Left lung (tissue), 10 donors: ENCODE results near the gene RASSF4. TPM values are rescaled to one million over a fixed set of nuclear protein-coding genes. Genes with fewer than 3 reads are reported as not detected.

ENCODE experiments used
- ATAC-seq: fragments of 200-7000 bp; cut with Tn5 transposase; one replicate; pipeline ENCODE4 v1.9.1; 2020; ENCODE audit warnings: moderate library complexity
- DNase-seq, 4 donors: peaks; one replicate each; pipeline ENCODE4 v3.0.0-alpha.2; 2013 to 2020
- H3K27ac ChIP-seq, 2 donors: fragments of 200-600 bp; sonication (generic) in 1 of 2; one replicate each; pipeline versions ENCODE4 v1.5.0 to v1.8.0; 2020 to 2021
- H3K27me3 ChIP-seq, 2 donors: fragments of 200-600 bp; sonication (generic) in 1 of 2; one replicate each; pipeline versions ENCODE4 v1.5.0 to v1.8.0; 2020 to 2021
- H3K36me3 ChIP-seq, 2 donors: fragments of 200-600 bp; sonication (generic) in 1 of 2; one replicate each; pipeline versions ENCODE4 v1.5.0 to v1.8.0; 2020 to 2021
- H3K4me1 ChIP-seq, 2 donors: fragments of 200-600 bp; one replicate each; pipeline ENCODE4 v1.8.0; 2021
- H3K4me3 ChIP-seq, 2 donors: fragments of 200-600 bp; sonication (generic) in 1 of 2; one replicate each; pipeline versions ENCODE4 v1.5.0 to v1.8.0; 2020 to 2021; ENCODE audit warnings: mild to moderate bottlenecking in 1 of 2
- H3K9me3 ChIP-seq, 2 donors: fragments of 200-600 bp; sonication (generic) in 1 of 2; one replicate each; pipeline versions ENCODE4 v1.5.0 to v1.8.0; 2020 to 2021
- CTCF ChIP-seq, 2 donors: fragments of 200-600 bp; sonication (generic) in 1 of 2; IDR thresholded peaks; one replicate each; pipeline versions ENCODE4 v1.5.0 to v1.8.0; 2021; ENCODE audit warnings: antibody characterized with exemption in 2 of 2
- intact Hi-C, 2 donors: fragments of 100-400 bp; cut with DNase I; formaldehyde crosslinking; loops; one replicate each; pipeline versions ENCODE4 v1.11.2 to v1.14.2; 2022
- polyA plus RNA-seq, 6 donors: library from polyadenylated mRNA; unstranded; fragments of 120-200 nt; gene quantifications; one replicate each; pipeline ENCODE4 v1.2.1, GENCODE V29; 2013; ENCODE audit not compliant: insufficient read length in 6 of 6
- total RNA-seq, 2 donors: library from RNA; stranded (reverse); fragmentation: NEBNext Ultra II Directional; extraction: Animal tissue kit (Norgen Biotek cat#: 25700); gene quantifications; one replicate each; pipeline ENCODE4 v1.2.1, GENCODE V29; 2021
- donor health status: DM: no; HTN: yes; CAD: no.
- donor health status: DM: no; HTN: no; CAD: no.

Gene RASSF4
- total and polyA plus RNA-seq, 8 donors = 17.1 to 54.7 (median 20.7) TPM

GRCh38 chr10:44934416-44935200 is 25.0 kb upstream of the RASSF4 start:
- Histone ChIP-seq H3K9me3 (no peaks in the 10 kb centered on the region), H3K36me3 (no peaks in the 10 kb centered on the region), H3K27me3 (no peaks in the 10 kb centered on the region), H3K4me3 (no peak overlapping the region), H3K4me1 (peaks cover 8 to 66% of the 10 kb centered on the region in 2 donors), H3K27ac (no peak overlapping the region)
- no peak for TF ChIP-seq CTCF (IDR thresholded peaks at IDR 0.05)
- DNase-seq = peak in 1 of 4 donors; percentile 39
- no peak for ATAC-seq
- intact Hi-C loops = loop anchor here in 1 of 2 donors (5.0 kb wide), 1 partner anchor 43 kb away; the partner anchor contains the start of gene DEPP1

- Histone ChIP-seq H3K4me1 (peaks cover 8 to 74% of the 10 kb centered on the region in 2 donors), H3K9me3 (no peaks in the 10 kb centered on the region), H3K4me3 (no peak overlapping the region), H3K27me3 (no peaks in the 10 kb centered on the region), H3K27ac (peak overlapping the region in 1 of 2 donors; percentile 45), H3K36me3 (no peaks in the 10 kb centered on the region)
- intact Hi-C loops = no loop called here
- DNase-seq = peak in 1 of 4 donors; percentile 34
- ATAC-seq = peak; percentile 11
- no peak for TF ChIP-seq CTCF (IDR thresholded peaks at IDR 0.05)
Measured at GRCh38 chr10:44935201-44935965, 24.2 kb upstream of the RASSF4 start.

GRCh38 chr10:44935966-44936295 is 23.7 kb upstream of the RASSF4 start:
- ATAC-seq (no peak), DNase-seq (no peak)
- intact Hi-C loops = no loop called here
- Histone ChIP-seq H3K27me3 (no peaks in the 10 kb centered on the region), H3K27ac (peak overlapping the region in 1 of 2 donors; percentile 45), H3K4me1 (peaks cover 8 to 78% of the 10 kb centered on the region in 2 donors), H3K9me3 (no peaks in the 10 kb centered on the region), H3K36me3 (no peaks in the 10 kb centered on the region), H3K4me3 (no peak overlapping the region)
- no peak for TF ChIP-seq CTCF (IDR thresholded peaks at IDR 0.05)

GRCh38 chr10:44936314-44936975 is 23.2 kb upstream of the RASSF4 start:
- no peak for TF ChIP-seq CTCF (IDR thresholded peaks at IDR 0.05)
- Histone ChIP-seq H3K4me3 (no peak overlapping the region), H3K27ac (peak overlapping the region in 1 of 2 donors; percentile 45), H3K4me1 (peaks cover 8 to 78% of the 10 kb centered on the region in 2 donors), H3K36me3 (no peaks in the 10 kb centered on the region), H3K9me3 (no peaks in the 10 kb centered on the region), H3K27me3 (no peaks in the 10 kb centered on the region)
- DNase-seq (no peak), ATAC-seq (no peak)
- intact Hi-C loops = no loop called here
